SH-SY5Y (cell line): ENCODE results near the gene PDE1A.

ENCODE experiments used
- GATA2 ChIP-seq: IDR thresholded peaks from 2 replicates; pipeline ENCODE4 v1.6.1; 2011; ENCODE audit warnings: mild to moderate bottlenecking, low read depth, low read length
- GATA3 ChIP-seq: IDR thresholded peaks from 2 replicates; pipeline ENCODE4 v1.6.1; 2011; ENCODE audit warnings: low read depth, mild to moderate bottlenecking, low read length, moderate library complexity

DNA sequence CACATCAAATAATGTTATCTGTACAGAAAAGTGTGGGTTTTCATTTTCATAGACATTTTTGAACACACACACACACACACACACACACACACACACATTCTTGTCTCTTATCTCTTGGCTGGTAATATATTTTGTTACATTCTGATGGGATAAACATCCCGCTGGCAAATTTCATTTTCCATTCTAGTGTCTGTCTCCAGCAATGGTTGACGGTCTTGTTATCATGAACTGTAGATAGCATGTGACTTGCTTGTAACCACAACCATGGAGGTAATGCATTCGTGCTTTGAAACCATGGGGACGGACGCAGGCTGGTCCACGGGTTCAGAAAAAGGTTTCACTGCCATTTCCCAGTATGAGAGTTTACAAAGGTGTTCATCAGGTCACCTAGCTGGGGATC lies 284.8 kb downstream of the PDE1A start:
- no peak for TF ChIP-seq GATA2
- TF ChIP-seq GATA3 = no peak; the same call in 1 of the 2 replicates
